HUES64 (cell line): ENCODE results near the gene GIPC2.

ENCODE experiments used
- H3K27ac ChIP-seq: 2 replicates; pipeline ENCODE4 v1.7.0; 2013; ENCODE audit warnings: low read depth, low read length, inconsistent platforms
- H3K27me3 ChIP-seq: 2 replicates; pipeline ENCODE4 v1.6.1; 2013; ENCODE audit warnings: mild to moderate bottlenecking, low read length; ENCODE audit not compliant: insufficient read depth
- H3K36me3 ChIP-seq: 2 replicates; pipeline ENCODE4 v1.6.1; 2013; ENCODE audit warnings: mild to moderate bottlenecking, low read length; ENCODE audit not compliant: insufficient read depth
- H3K4me1 ChIP-seq: 2 replicates; pipeline ENCODE4 v1.6.1; 2013; ENCODE audit warnings: mild to moderate bottlenecking, low read length, moderate library complexity; ENCODE audit not compliant: insufficient read depth
- H3K4me3 ChIP-seq: 2 replicates; pipeline ENCODE4 v1.5.1; 2013; ENCODE audit warnings: mild to moderate bottlenecking, low read length, moderate library complexity
- H3K9ac ChIP-seq: 2 replicates; pipeline ENCODE4 v1.6.1; 2013; ENCODE audit warnings: mild to moderate bottlenecking, low read depth, low read length
- H3K9me3 ChIP-seq: 2 replicates; pipeline ENCODE4 v1.6.1; 2013; ENCODE audit warnings: low read depth, low read length; ENCODE audit not compliant: insufficient read depth
- WGBS: fragments of 150-250, 120-280 bp; methylation state at CpG from one replicate; pipeline ENCODE4 v1.1.7; 2013; ENCODE audit warnings: missing lambda C conversion rate; 5-methylcytosine and 5-hydroxymethylcytosine counted together

GIPC2 gene

GRCh38 chr1:78038071-78038470, 7.7 kb upstream of the GIPC2 start:
- H3K27me3 ChIP-seq, result peaks cover 3% of the 10 kb centered on the region; the same call in 1 of the 2 replicates
- H3K9ac ChIP-seq, result no peak overlapping the region
- no peaks in the 10 kb centered on the region for H3K9me3 ChIP-seq
- WGBS, result 100% methylated on average over 2 of the region's 2 CpGs
- no peak overlapping the region for H3K27ac ChIP-seq
- no peaks in the 10 kb centered on the region for H3K36me3 ChIP-seq
- H3K4me3 ChIP-seq, result no peak overlapping the region
- no peaks in the 10 kb centered on the region for H3K4me1 ChIP-seq

DNA sequence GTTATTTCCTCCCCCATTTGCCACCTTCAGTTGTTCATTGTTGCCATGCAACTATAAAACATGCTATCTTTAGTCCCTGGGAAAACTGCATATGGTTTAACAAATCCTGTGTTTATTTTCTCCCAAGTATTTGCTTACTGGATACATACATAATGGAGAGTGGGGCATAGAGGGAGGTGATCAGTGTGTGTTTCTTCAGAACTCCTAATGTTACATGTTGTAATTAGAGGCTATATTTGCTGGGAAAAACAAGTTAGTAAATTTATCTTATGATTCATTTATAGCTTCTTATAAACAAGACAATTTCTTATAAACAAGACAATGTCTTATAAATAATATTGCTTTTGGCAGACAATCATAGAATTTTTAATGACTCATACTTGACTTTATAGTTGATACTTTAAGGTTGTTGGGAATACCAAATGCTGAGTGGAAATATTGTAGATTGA, 7.3 kb upstream of the GIPC2 start:
- H3K9ac ChIP-seq, result no peak overlapping the region
- no peaks in the 10 kb centered on the region for H3K9me3 ChIP-seq
- no peak overlapping the region for H3K4me3 ChIP-seq
- no peaks in the 10 kb centered on the region for H3K36me3 ChIP-seq
- H3K27me3 ChIP-seq, result peaks cover 8% of the 10 kb centered on the region
- no peaks in the 10 kb centered on the region for H3K4me1 ChIP-seq
- no peak overlapping the region for H3K27ac ChIP-seq

DNA sequence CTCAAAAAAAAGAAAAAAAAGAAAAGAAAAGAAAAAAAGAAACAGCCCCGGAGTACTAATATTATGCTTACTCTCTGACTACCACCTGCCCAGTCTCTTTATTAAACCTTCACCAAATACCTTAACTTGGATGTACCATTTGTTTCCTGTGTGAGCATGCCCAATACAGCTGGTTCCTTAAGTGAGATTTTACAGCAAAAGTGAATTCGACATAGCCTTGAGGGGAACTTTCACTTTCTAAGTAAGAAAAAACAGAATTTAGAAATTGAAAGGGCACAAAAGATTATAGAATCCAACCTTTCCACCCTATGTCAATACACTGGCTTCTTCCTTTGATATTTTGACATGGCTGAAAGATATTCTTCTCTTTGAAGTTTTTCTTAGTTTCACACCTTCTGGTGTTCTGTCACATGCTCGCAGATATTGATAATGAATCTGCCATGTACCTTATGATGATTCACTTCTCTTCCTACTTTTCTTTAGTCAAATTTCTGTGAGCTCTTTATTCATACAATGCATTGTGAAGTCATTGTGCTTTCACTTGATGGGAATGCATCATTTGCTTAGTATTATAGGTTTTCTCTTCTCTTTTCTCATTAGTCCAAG, 5.2 kb upstream of the GIPC2 start:
- Histone ChIP-seq H3K9me3 (no peaks in the 10 kb centered on the region), H3K4me1 (peaks cover 5% of the 10 kb centered on the region; the same call in 1 of the 2 replicates), H3K9ac (no peak overlapping the region), H3K36me3 (no peaks in the 10 kb centered on the region), H3K27ac (no peak overlapping the region), H3K4me3 (no peak overlapping the region), H3K27me3 (peaks cover 27% of the 10 kb centered on the region)
- WGBS, result 90% methylated on average over 3 of the region's 3 CpGs

GRCh38 chr1:78043436-78043835, 2.3 kb upstream of the GIPC2 start:
- no peak overlapping the region for H3K4me3 ChIP-seq
- WGBS, result 91% methylated on average over 3 of the region's 3 CpGs
- no peaks in the 10 kb centered on the region for H3K36me3 ChIP-seq
- H3K27ac ChIP-seq, result no peak overlapping the region
- H3K9ac ChIP-seq, result no peak overlapping the region
- peaks cover 11% of the 10 kb centered on the region; the same call in 1 of the 2 replicates for H3K4me1 ChIP-seq
- no peaks in the 10 kb centered on the region for H3K9me3 ChIP-seq
- H3K27me3 ChIP-seq, result peaks cover 54% of the 10 kb centered on the region

DNA sequence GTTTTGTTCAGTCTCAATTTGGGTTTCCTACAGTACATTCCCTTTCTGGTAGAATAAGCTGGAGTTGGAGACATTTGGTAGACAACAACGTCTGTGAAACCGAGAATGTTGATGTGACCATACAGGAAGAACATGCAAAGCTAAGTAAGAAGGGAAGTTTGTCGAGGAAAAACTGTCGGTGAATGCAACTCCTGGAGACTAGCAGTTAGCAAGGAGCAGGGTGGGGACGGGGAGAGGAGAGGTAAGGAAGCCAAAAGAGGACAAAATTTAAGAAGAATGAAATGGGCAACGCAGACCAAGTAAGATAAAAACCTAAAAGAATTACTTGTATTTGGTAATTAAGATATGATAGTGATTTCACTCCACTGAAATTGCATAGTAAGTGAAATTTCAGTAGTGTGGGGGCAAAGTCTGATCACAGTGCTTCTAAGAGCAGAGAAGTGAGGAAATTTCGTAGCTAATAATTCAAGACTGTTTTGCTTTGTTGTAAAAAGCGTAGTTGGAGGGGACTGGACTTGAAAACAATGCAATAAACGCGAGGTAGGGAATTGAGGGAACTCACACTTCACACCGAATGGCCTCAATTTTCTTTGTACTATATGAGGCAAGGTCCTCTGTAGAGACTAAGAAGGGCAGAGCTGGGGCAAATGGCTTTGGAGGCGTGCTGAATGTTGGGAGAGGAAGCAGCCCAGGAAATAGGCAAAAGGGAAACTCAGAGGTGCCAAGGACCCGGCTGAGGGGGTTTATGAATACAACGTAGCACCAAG, 787 bp upstream of the GIPC2 start:
- H3K9me3 ChIP-seq, result no peaks in the 10 kb centered on the region
- H3K27ac ChIP-seq, result no peak overlapping the region
- H3K9ac ChIP-seq, result peak overlapping the region; percentile 74; the same call in 1 of the 2 replicates
- H3K4me1 ChIP-seq, result peaks cover 15% of the 10 kb centered on the region; the same call in 1 of the 2 replicates
- H3K27me3 ChIP-seq, result peaks cover 54% of the 10 kb centered on the region
- 65% methylated on average over 14 of the region's 14 CpGs for WGBS
- H3K36me3 ChIP-seq, result no peaks in the 10 kb centered on the region
- peak overlapping the region; percentile 55 for H3K4me3 ChIP-seq

DNA sequence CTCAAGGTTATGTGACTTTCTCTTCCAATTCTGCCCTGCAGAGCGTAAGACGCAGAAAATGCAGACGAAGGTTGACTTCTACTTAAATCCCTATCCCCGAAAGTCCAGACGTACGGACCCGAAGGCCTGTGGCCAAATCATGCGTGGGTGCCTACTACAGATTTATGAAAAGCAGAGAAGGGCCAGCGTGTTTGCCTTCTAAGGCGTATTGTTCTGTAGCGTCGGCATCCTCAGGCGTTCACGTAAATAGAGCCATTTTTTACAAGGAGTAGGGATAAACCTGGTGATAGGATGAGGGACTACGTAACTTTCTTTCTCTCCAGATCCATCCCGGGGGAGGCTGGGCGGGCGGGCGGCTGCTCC, 222 bp upstream of the GIPC2 start:
- no peaks in the 10 kb centered on the region for H3K36me3 ChIP-seq
- H3K27me3 ChIP-seq, result peaks cover 54% of the 10 kb centered on the region
- H3K4me3 ChIP-seq, result peak overlapping the region; percentile 55
- peak overlapping the region; percentile 74; the same call in 1 of the 2 replicates for H3K9ac ChIP-seq
- 31% methylated on average over 19 of the region's 19 CpGs for WGBS
- H3K27ac ChIP-seq, result no peak overlapping the region
- peaks cover 15% of the 10 kb centered on the region; the same call in 1 of the 2 replicates for H3K4me1 ChIP-seq
- H3K9me3 ChIP-seq, result no peaks in the 10 kb centered on the region

DNA sequence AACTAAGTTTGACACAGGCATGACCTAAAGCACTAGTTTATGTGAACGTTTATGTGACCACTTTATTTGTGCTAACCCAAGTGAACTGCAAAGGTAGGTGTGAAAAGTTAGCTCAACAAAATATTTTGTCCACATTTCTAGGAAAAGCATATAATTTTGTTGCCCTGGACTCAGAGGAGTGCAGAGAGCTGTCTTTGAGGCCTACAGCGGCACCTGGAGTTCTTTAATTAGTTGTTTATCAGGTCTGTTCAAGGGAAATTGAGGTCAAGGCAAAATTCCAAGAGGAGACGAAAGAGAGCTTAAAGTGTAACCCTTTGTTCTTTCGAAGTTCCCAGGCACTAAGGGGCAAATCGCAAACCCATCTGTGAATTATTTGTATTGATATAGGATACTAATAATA, 1.3 kb downstream of the GIPC2 start:
- Histone ChIP-seq H3K27ac (no peak overlapping the region), H3K9ac (no peak overlapping the region), H3K4me1 (peaks cover 15% of the 10 kb centered on the region; the same call in 1 of the 2 replicates), H3K27me3 (peaks cover 54% of the 10 kb centered on the region), H3K4me3 (peak overlapping the region; percentile 55; the same call in 1 of the 2 replicates), H3K36me3 (no peaks in the 10 kb centered on the region), H3K9me3 (no peaks in the 10 kb centered on the region)
- 73% methylated on average over 4 of the region's 5 CpGs for WGBS

DNA sequence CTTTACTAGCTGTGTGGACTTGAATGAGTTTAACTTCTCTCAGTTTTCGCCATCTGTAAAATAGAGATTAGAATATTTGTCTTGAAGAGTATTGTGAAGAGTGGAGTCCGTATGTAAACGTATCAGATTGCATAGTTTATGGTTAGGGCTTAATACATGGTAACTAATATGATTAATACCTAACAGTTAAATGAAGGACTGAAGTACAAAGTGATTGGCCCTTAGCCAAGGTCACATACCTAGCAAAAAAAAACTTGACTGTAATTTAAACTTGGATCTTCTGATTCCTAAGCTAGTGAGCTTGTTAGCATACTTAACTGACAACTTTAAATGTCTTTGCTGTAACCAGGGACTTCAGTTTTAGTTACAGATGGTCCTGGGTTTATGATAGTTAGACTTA, 1.9 kb downstream of the GIPC2 start:
- H3K27ac ChIP-seq, result no peak overlapping the region
- WGBS, result 93% methylated on average over 3 of the region's 3 CpGs
- H3K4me1 ChIP-seq, result peaks cover 15% of the 10 kb centered on the region; the same call in 1 of the 2 replicates
- H3K9ac ChIP-seq, result no peak overlapping the region
- no peaks in the 10 kb centered on the region for H3K9me3 ChIP-seq
- no peaks in the 10 kb centered on the region for H3K36me3 ChIP-seq
- H3K27me3 ChIP-seq, result peaks cover 54% of the 10 kb centered on the region
- no peak overlapping the region for H3K4me3 ChIP-seq

DNA sequence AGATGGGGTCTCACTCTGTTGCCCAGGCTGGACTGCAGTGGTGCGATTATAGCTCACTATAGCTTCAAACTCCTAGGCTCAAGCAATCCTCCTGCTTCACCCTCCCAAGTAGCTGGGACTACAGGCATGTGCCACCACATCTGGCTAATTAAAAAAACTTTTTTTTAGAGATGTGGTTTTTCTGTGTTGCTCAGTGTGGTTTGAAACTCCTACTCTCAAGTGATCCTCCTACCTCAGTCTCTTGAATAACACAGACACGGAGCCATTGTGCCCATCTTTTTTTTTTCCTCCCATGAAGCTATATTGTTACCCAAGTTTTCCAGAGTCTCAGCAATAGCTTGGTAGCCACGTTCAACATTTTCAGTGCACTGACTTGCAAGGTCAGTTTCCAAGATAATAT, 2.7 kb downstream of the GIPC2 start:
- 94% methylated on average over 3 of the region's 3 CpGs for WGBS
- Histone ChIP-seq H3K27me3 (peaks cover 47% of the 10 kb centered on the region), H3K9ac (no peak overlapping the region), H3K36me3 (no peaks in the 10 kb centered on the region), H3K4me1 (peaks cover 15% of the 10 kb centered on the region; the same call in 1 of the 2 replicates), H3K27ac (no peak overlapping the region), H3K9me3 (no peaks in the 10 kb centered on the region), H3K4me3 (no peak overlapping the region)

DNA sequence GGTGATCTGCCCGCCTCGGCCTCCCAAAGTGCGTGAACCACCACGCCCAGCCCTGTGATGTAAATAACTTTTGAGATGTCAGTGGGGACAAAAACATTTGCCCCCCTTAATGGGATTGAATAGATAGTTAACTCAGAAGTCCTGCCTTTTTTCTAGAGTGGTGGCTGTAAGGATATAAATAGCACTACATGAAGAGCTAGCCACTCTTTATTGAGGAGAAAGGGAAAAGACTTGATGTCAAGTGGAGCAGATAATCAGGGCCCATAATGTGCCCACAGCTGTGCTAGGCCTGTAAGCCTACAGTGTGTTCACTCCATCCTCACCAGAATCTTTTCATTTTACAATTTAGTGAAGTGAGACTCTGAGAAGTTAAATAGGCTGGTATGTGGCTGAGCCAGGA, 3.6 kb downstream of the GIPC2 start:
- Histone ChIP-seq H3K27ac (no peak overlapping the region), H3K36me3 (no peaks in the 10 kb centered on the region), H3K4me3 (no peak overlapping the region), H3K9me3 (no peaks in the 10 kb centered on the region), H3K4me1 (peaks cover 15% of the 10 kb centered on the region; the same call in 1 of the 2 replicates), H3K27me3 (peaks cover 40% of the 10 kb centered on the region), H3K9ac (no peak overlapping the region)
- 93% methylated on average over 4 of the region's 4 CpGs for WGBS

GRCh38 chr1:78051005-78051404, 5.2 kb downstream of the GIPC2 start:
- Histone ChIP-seq H3K9me3 (no peaks in the 10 kb centered on the region), H3K9ac (no peak overlapping the region), H3K27me3 (peaks cover 24% of the 10 kb centered on the region), H3K27ac (no peak overlapping the region), H3K36me3 (no peaks in the 10 kb centered on the region), H3K4me1 (peaks cover 10% of the 10 kb centered on the region; the same call in 1 of the 2 replicates), H3K4me3 (no peak overlapping the region)
- no CpG with 5 or more reads among the region's 2 CpGs for WGBS
